ENCODE measurements around the gene IGSF9. TPM values are rescaled to one million over a fixed set of nuclear protein-coding genes. Genes with fewer than 3 reads are reported as not detected.

The IGSF9 gene
- polyA plus RNA-seq, 1 donor: 107 TPM

- H3K27me3 ChIP-seq (ENCODE audit: control insufficient read depth, insufficient read depth, low read length): no peaks in the 10 kb centered on the region
- H3K27ac ChIP-seq (ENCODE audit: low read length): no peak overlapping the region
- H3K36me3 ChIP-seq (ENCODE audit: control insufficient read depth, insufficient read depth, low read length): no peaks in the 10 kb centered on the region
- H3K9me3 ChIP-seq (ENCODE audit: control insufficient read depth, low read depth, low read length): no peaks in the 10 kb centered on the region
- DNase-seq: no peak
- no peak overlapping the region for H3K4me3 ChIP-seq (ENCODE audit: low read length)
- WGBS (ENCODE audit: insufficient coverage, low lambda C conversion rate): 83% methylated on average over 1 of the region's 3 CpGs
- peaks cover 24% of the 10 kb centered on the region for H3K4me1 ChIP-seq (ENCODE audit: control insufficient read depth, insufficient read depth, low read length)
Observed at GRCh38 chr1:159898527-159898926, 46.9 kb downstream of the IGSF9 start.

- Histone ChIP-seq H3K27ac (ENCODE audit: low read length) (no peak overlapping the region), H3K27me3 (ENCODE audit: control insufficient read depth, insufficient read depth, low read length) (no peaks in the 10 kb centered on the region)
Observed at GRCh38 chr1:159897962-159898361, 47.5 kb downstream of the IGSF9 start.

GRCh38 chr1:159896546-159896930, 48.9 kb downstream of the IGSF9 start:
- H3K27me3 ChIP-seq (ENCODE audit: control insufficient read depth, insufficient read depth, low read length): no peaks in the 10 kb centered on the region
- no peak overlapping the region for H3K4me3 ChIP-seq (ENCODE audit: low read length)
- no peak for DNase-seq
- no peak overlapping the region for H3K27ac ChIP-seq (ENCODE audit: low read length)
- 40% methylated on average over 1 of the region's 3 CpGs for WGBS (ENCODE audit: insufficient coverage, low lambda C conversion rate)
- H3K4me1 ChIP-seq (ENCODE audit: control insufficient read depth, insufficient read depth, low read length): peaks cover 24% of the 10 kb centered on the region
- H3K36me3 ChIP-seq (ENCODE audit: control insufficient read depth, insufficient read depth, low read length): no peaks in the 10 kb centered on the region
- H3K9me3 ChIP-seq (ENCODE audit: control insufficient read depth, low read depth, low read length): no peaks in the 10 kb centered on the region

More at GRCh38 chr1:159897962-159898361, 47.5 kb downstream of the IGSF9 start:
- H3K36me3 ChIP-seq (ENCODE audit: control insufficient read depth, insufficient read depth, low read length): no peaks in the 10 kb centered on the region
- WGBS (ENCODE audit: insufficient coverage, low lambda C conversion rate): no CpG with 5 or more reads among the region's 3 CpGs
- no peaks in the 10 kb centered on the region for H3K9me3 ChIP-seq (ENCODE audit: control insufficient read depth, low read depth, low read length)
- peaks cover 24% of the 10 kb centered on the region for H3K4me1 ChIP-seq (ENCODE audit: control insufficient read depth, insufficient read depth, low read length)
- no peak overlapping the region for H3K4me3 ChIP-seq (ENCODE audit: low read length)
- no peak for DNase-seq

GRCh38 chr1:159895836-159896545, 49.4 kb downstream of the IGSF9 start:
- Histone ChIP-seq H3K27ac (ENCODE audit: low read length) (no peak overlapping the region), H3K9me3 (ENCODE audit: control insufficient read depth, low read depth, low read length) (no peaks in the 10 kb centered on the region), H3K27me3 (ENCODE audit: control insufficient read depth, insufficient read depth, low read length) (no peaks in the 10 kb centered on the region), H3K4me1 (ENCODE audit: control insufficient read depth, insufficient read depth, low read length) (peaks cover 21% of the 10 kb centered on the region), H3K36me3 (ENCODE audit: control insufficient read depth, insufficient read depth, low read length) (no peaks in the 10 kb centered on the region), H3K4me3 (ENCODE audit: low read length) (no peak overlapping the region)
- WGBS (ENCODE audit: insufficient coverage, low lambda C conversion rate): 100% methylated on average over 1 of the region's 6 CpGs
- peak in 1 of 2 donors; percentile 26 for DNase-seq

- whole genome bisulfite sequencing (ENCODE audit: insufficient coverage, low lambda C conversion rate): no CpG with 5 or more reads among the region's 3 CpGs
Observed at GRCh38 chr1:159895286-159895685, 50.1 kb downstream of the IGSF9 start.

GRCh38 chr1:159892944-159893343, 52.5 kb downstream of the IGSF9 start:
- WGBS (ENCODE audit: insufficient coverage, low lambda C conversion rate): no CpG with 5 or more reads among the region's 5 CpGs
- H3K4me1 ChIP-seq (ENCODE audit: control insufficient read depth, insufficient read depth, low read length): no peaks in the 10 kb centered on the region
- no peaks in the 10 kb centered on the region for H3K9me3 ChIP-seq (ENCODE audit: control insufficient read depth, low read depth, low read length)
- no peaks in the 10 kb centered on the region for H3K27me3 ChIP-seq (ENCODE audit: control insufficient read depth, insufficient read depth, low read length)
- H3K36me3 ChIP-seq (ENCODE audit: control insufficient read depth, insufficient read depth, low read length): no peaks in the 10 kb centered on the region
- H3K27ac ChIP-seq (ENCODE audit: low read length): no peak overlapping the region
- H3K4me3 ChIP-seq (ENCODE audit: low read length): no peak overlapping the region
- DNase-seq: no peak

More at GRCh38 chr1:159895286-159895685, 50.1 kb downstream of the IGSF9 start:
- Histone ChIP-seq H3K4me3 (ENCODE audit: low read length) (no peak overlapping the region), H3K36me3 (ENCODE audit: control insufficient read depth, insufficient read depth, low read length) (no peaks in the 10 kb centered on the region), H3K27ac (ENCODE audit: low read length) (no peak overlapping the region), H3K9me3 (ENCODE audit: control insufficient read depth, low read depth, low read length) (no peaks in the 10 kb centered on the region), H3K27me3 (ENCODE audit: control insufficient read depth, insufficient read depth, low read length) (no peaks in the 10 kb centered on the region), H3K4me1 (ENCODE audit: control insufficient read depth, insufficient read depth, low read length) (peaks cover 14% of the 10 kb centered on the region)
- no peak for DNase-seq

- WGBS (ENCODE audit: insufficient coverage, low lambda C conversion rate): 100% methylated on average over 1 of the region's 7 CpGs
Observed at GRCh38 chr1:159891275-159892157, 53.9 kb downstream of the IGSF9 start.

GRCh38 chr1:159890390-159890789, 55.0 kb downstream of the IGSF9 start:
- Histone ChIP-seq H3K4me3 (ENCODE audit: low read length) (no peak overlapping the region), H3K36me3 (ENCODE audit: control insufficient read depth, insufficient read depth, low read length) (no peaks in the 10 kb centered on the region), H3K9me3 (ENCODE audit: control insufficient read depth, low read depth, low read length) (no peaks in the 10 kb centered on the region), H3K27me3 (ENCODE audit: control insufficient read depth, insufficient read depth, low read length) (no peaks in the 10 kb centered on the region), H3K27ac (ENCODE audit: low read length) (no peak overlapping the region), H3K4me1 (ENCODE audit: control insufficient read depth, insufficient read depth, low read length) (no peaks in the 10 kb centered on the region)
- no CpG with 5 or more reads among the region's 8 CpGs for WGBS (ENCODE audit: insufficient coverage, low lambda C conversion rate)
- DNase-seq: no peak

More at GRCh38 chr1:159891275-159892157, 53.9 kb downstream of the IGSF9 start:
- no peak overlapping the region for H3K4me3 ChIP-seq (ENCODE audit: low read length)
- H3K27ac ChIP-seq (ENCODE audit: low read length): no peak overlapping the region
- no peaks in the 10 kb centered on the region for H3K9me3 ChIP-seq (ENCODE audit: control insufficient read depth, low read depth, low read length)
- no peaks in the 10 kb centered on the region for H3K27me3 ChIP-seq (ENCODE audit: control insufficient read depth, insufficient read depth, low read length)
- H3K4me1 ChIP-seq (ENCODE audit: control insufficient read depth, insufficient read depth, low read length): no peaks in the 10 kb centered on the region
- no peaks in the 10 kb centered on the region for H3K36me3 ChIP-seq (ENCODE audit: control insufficient read depth, insufficient read depth, low read length)
- peak; percentile 73 to 75 for DNase-seq

- Histone ChIP-seq H3K27me3 (ENCODE audit: control insufficient read depth, insufficient read depth, low read length) (no peaks in the 10 kb centered on the region), H3K36me3 (ENCODE audit: control insufficient read depth, insufficient read depth, low read length) (no peaks in the 10 kb centered on the region), H3K27ac (ENCODE audit: low read length) (no peak overlapping the region), H3K9me3 (ENCODE audit: control insufficient read depth, low read depth, low read length) (no peaks in the 10 kb centered on the region), H3K4me3 (ENCODE audit: low read length) (no peak overlapping the region), H3K4me1 (ENCODE audit: control insufficient read depth, insufficient read depth, low read length) (no peaks in the 10 kb centered on the region)
- WGBS (ENCODE audit: insufficient coverage, low lambda C conversion rate): no CpG with 5 or more reads among the region's 2 CpGs
- DNase-seq: peak in 1 of 2 donors; percentile 44
Observed at GRCh38 chr1:159889821-159890252, 55.6 kb downstream of the IGSF9 start.

- no CpG with 5 or more reads among the region's 4 CpGs for WGBS (ENCODE audit: insufficient coverage, low lambda C conversion rate)
- DNase-seq: no peak
- Histone ChIP-seq H3K27ac (ENCODE audit: low read length) (no peak overlapping the region), H3K36me3 (ENCODE audit: control insufficient read depth, insufficient read depth, low read length) (no peaks in the 10 kb centered on the region), H3K4me3 (ENCODE audit: low read length) (no peak overlapping the region), H3K27me3 (ENCODE audit: control insufficient read depth, insufficient read depth, low read length) (no peaks in the 10 kb centered on the region), H3K9me3 (ENCODE audit: control insufficient read depth, low read depth, low read length) (no peaks in the 10 kb centered on the region), H3K4me1 (ENCODE audit: control insufficient read depth, insufficient read depth, low read length) (no peaks in the 10 kb centered on the region)
Observed at GRCh38 chr1:159889202-159889601, 56.2 kb downstream of the IGSF9 start.

Measured in large intestine (tissue), 3 donors.